ENCODE data around the gene WDR7. TPM values are rescaled to one million over a fixed set of nuclear protein-coding genes. Genes with fewer than 3 reads are reported as not detected.
A peak's percentile ranks its signal among the peaks of the same experiment; 100 is the strongest.

WDR7 gene
- total and polyA plus RNA-seq, 2 experiments from 2014 or later = 9.8 to 15.0 TPM

DNA sequence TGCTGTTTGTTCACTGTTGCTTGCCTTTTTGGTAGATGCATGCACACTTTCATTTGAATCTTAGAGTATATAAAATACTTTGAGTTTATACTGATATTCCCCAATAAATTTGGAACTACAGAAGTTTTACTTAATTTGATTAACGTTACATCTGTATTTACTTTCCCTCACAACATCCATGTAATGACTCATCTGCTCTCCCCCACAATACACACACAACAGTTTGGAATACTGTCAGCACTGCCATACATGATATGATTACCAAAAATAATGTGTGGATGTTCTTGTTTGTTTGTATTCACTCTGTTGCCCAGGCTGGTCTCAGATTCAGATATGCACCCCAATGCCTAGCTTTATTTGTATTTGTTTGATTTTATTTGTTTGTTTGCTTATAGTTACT, 144.2 kb downstream of the WDR7 start:
- peak in 1 of 2 donors; percentile 33 for DNase-seq (ENCODE audit: low read depth in 1 of 2, low spot score in 1 of 2)
- TF ChIP-seq, protein P1, sequence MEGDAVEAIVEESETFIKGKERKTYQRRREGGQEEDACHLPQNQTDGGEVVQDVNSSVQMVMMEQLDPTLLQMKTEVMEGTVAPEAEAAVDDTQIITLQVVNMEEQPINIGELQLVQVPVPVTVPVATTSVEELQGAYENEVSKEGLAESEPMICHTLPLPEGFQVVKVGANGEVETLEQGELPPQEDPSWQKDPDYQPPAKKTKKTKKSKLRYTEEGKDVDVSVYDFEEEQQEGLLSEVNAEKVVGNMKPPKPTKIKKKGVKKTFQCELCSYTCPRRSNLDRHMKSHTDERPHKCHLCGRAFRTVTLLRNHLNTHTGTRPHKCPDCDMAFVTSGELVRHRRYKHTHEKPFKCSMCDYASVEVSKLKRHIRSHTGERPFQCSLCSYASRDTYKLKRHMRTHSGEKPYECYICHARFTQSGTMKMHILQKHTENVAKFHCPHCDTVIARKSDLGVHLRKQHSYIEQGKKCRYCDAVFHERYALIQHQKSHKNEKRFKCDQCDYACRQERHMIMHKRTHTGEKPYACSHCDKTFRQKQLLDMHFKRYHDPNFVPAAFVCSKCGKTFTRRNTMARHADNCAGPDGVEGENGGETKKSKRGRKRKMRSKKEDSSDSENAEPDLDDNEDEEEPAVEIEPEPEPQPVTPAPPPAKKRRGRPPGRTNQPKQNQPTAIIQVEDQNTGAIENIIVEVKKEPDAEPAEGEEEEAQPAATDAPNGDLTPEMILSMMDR (IDR thresholded peaks at IDR 0.05; ENCODE audit: low read depth, low read length) = no peak
- H3K9me3 ChIP-seq (ENCODE audit: low read depth) = no peaks in the 10 kb centered on the region

DNA sequence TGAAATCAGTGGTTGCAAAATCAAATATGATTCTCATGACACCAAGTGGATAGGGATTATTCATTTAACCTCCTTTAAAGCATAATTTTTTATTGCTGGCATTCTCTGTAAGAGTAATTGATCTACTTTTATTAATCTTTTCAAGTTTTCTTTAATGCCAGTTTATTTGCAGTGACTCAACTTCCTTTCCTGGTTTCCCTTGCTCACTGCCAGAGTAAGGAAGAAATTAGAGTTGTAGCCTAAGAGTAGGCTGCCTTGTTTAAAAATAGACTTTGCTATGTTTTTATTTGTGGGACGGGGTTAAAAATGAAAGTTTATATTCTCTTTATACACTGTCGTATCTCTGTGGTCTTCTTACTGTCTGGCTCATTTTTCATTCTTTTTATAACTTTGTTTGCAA, 148.6 kb downstream of the WDR7 start:
- Histone ChIP-seq H3K4me3 (no peak overlapping the region), H3K36me3 (no peaks in the 10 kb centered on the region), H3K27ac (no peak overlapping the region), H3K27me3 (no peaks in the 10 kb centered on the region), H3K4me1 (ENCODE audit: low read depth) (no peaks in the 10 kb centered on the region), H3K9me3 (ENCODE audit: low read depth) (no peaks in the 10 kb centered on the region)
- DNase-seq (ENCODE audit: low read depth in 1 of 2, low spot score in 1 of 2) = peak in 1 of 2 donors; percentile 2
- TF ChIP-seq, protein P1 (IDR thresholded peaks at IDR 0.05; ENCODE audit: low read depth, low read length) = no peak

More for the DNA sequence above, 144.2 kb downstream of the WDR7 start:
- H3K27me3 ChIP-seq = no peaks in the 10 kb centered on the region
- H3K4me1 ChIP-seq (ENCODE audit: low read depth) = no peaks in the 10 kb centered on the region
- H3K27ac ChIP-seq = no peak overlapping the region
- H3K4me3 ChIP-seq = no peak overlapping the region
- H3K36me3 ChIP-seq = no peaks in the 10 kb centered on the region

DNA sequence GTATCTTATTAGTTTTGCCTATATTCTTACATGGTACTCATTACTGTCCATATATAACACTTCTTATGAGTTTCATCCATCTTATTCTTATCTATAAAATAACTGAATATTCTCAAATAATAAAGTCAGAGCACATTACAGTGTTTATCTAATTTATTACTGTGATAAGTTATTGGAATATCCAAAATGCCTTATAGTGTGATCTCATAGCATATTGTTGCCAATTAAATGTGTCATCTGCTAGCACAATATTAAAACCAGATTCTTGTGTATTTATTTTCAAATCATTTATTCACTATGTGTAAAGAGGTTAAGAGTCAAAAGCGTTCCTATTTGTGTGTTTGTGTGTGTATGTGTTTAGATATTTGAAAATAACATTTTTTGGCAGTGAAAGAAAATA, 151.9 kb downstream of the WDR7 start:
- no peak overlapping the region for H3K4me3 ChIP-seq
- no peak for DNase-seq (ENCODE audit: low read depth in 1 of 2, low spot score in 1 of 2)
- TF ChIP-seq, protein P1 (IDR thresholded peaks at IDR 0.05; ENCODE audit: low read depth, low read length) = no peak
- peaks cover 14% of the 10 kb centered on the region for H3K4me1 ChIP-seq (ENCODE audit: low read depth)
- no peaks in the 10 kb centered on the region for H3K27me3 ChIP-seq
- H3K36me3 ChIP-seq = no peaks in the 10 kb centered on the region
- no peaks in the 10 kb centered on the region for H3K9me3 ChIP-seq (ENCODE audit: low read depth)
- H3K27ac ChIP-seq = no peak overlapping the region

DNA sequence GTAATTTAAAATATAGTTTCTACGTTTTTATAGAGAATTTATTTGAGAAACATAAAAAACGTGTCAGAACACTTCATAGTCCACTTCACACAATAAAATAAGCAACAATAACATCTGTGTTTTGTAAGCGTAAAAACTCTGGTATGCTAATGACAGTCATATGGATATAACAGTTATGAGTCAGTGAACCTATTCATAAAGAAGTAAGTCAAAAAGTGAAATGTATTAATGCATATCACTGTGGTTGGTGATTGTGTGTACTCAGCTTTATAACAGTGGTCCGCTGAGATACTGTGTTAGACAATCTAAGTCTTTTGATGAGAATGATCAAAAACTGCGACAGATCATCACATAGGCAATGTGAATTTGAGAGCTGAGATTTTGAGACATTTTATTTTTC, 153.2 kb downstream of the WDR7 start:
- H3K27ac ChIP-seq = no peak overlapping the region
- TF ChIP-seq, protein P1 (IDR thresholded peaks at IDR 0.05; ENCODE audit: low read depth, low read length) = no peak
- no peaks in the 10 kb centered on the region for H3K9me3 ChIP-seq (ENCODE audit: low read depth)
- no peak for DNase-seq (ENCODE audit: low read depth in 1 of 2, low spot score in 1 of 2)
- no peaks in the 10 kb centered on the region for H3K27me3 ChIP-seq
- H3K4me1 ChIP-seq (ENCODE audit: low read depth) = peaks cover 17% of the 10 kb centered on the region
- no peaks in the 10 kb centered on the region for H3K36me3 ChIP-seq
- H3K4me3 ChIP-seq = no peak overlapping the region

DNA sequence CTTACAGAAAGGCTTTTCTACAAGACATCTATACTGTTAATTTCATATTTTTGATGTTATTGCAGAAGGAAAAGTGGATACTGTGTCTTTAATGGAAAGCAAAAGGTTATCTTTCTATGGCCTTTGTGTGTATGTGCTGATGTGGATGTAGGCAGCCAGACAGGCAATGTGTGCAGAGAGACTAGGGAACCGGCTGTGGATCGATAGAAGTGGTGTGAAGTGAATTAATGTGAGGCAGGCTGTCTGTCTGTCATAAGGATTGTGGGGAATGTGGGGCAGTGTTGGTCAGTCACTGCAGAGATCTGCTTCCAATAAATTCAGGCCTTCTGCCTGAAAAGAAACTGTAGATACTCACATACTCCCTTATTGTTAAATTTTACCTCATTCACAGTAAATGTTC, 156.7 kb downstream of the WDR7 start:
- no peak overlapping the region for H3K27ac ChIP-seq
- H3K27me3 ChIP-seq = no peaks in the 10 kb centered on the region
- H3K4me3 ChIP-seq = no peak overlapping the region
- peak in 1 of 2 donors; percentile 45 for DNase-seq (ENCODE audit: low read depth in 1 of 2, low spot score in 1 of 2)
- TF ChIP-seq, protein P1 (IDR thresholded peaks at IDR 0.05; ENCODE audit: low read depth, low read length) = no peak
- no peaks in the 10 kb centered on the region for H3K36me3 ChIP-seq
- H3K4me1 ChIP-seq (ENCODE audit: low read depth) = peaks cover 17% of the 10 kb centered on the region
- no peaks in the 10 kb centered on the region for H3K9me3 ChIP-seq (ENCODE audit: low read depth)

DNA sequence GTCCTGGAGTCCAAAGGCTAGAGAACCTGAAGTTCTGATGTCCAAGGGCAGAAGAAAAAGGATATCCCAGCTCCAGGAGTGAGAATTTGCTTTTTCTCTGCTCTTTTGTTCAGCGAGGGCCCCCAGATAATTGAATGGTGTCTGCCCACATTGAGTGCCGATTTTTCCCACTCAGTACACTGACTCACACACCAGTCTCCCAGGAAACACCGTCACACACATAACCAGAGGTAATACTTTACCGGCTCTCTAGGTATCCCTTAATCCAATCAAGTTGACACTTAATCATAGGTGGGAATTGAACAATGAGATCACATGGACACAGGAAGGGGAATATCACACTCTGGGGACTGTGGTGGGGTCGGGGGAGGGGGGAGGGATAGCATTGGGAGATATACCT, 161.5 kb downstream of the WDR7 start:
- H3K4me3 ChIP-seq = no peak overlapping the region
- no peaks in the 10 kb centered on the region for H3K27me3 ChIP-seq
- TF ChIP-seq, protein P1 (IDR thresholded peaks at IDR 0.05; ENCODE audit: low read depth, low read length) = no peak
- no peaks in the 10 kb centered on the region for H3K9me3 ChIP-seq (ENCODE audit: low read depth)
- no peaks in the 10 kb centered on the region for H3K36me3 ChIP-seq
- H3K27ac ChIP-seq = no peak overlapping the region
- DNase-seq (ENCODE audit: low read depth in 1 of 2, low spot score in 1 of 2) = no peak
- peaks cover 7% of the 10 kb centered on the region for H3K4me1 ChIP-seq (ENCODE audit: low read depth)
